HAP-1 (cell line): ENCODE results near the gene SHLD1.
"Not testable (repeated sequence)": the region's sequence is repeated elsewhere in the genome, so short reads cannot be mapped to it uniquely, and the experiment has no call there.

Experiments used
- DNase-seq, 2 experiments: peaks; one replicate each; pipeline ENCODE4 v3.0.0-alpha.2; 2016 to 2020; ENCODE audit warnings: low spot score in 2 of 2
- H3K27me3 ChIP-seq: fragments of 250-450 bp; sonication (Bioruptor Pico); 2 replicates; pipeline ENCODE4 v1.5.1; 2020; ENCODE audit warnings: low read depth, mild to moderate bottlenecking, moderate library complexity
- H3K36me3 ChIP-seq: fragments of 250-450 bp; sonication (Bioruptor Pico); replicated peaks from 2 replicates; pipeline ENCODE4 v1.5.1; 2020; ENCODE audit warnings: mild to moderate bottlenecking
- H3K4me1 ChIP-seq: fragments of 250-450 bp; sonication (Bioruptor Pico); 2 replicates; pipeline ENCODE4 v1.5.1; 2020; ENCODE audit warnings: mild to moderate bottlenecking
- H3K4me3 ChIP-seq: fragments of 250-450 bp; sonication (Bioruptor Pico); 2 replicates; pipeline ENCODE4 v1.5.1; 2020; ENCODE audit warnings: mild to moderate bottlenecking, moderate library complexity
- H3K9me3 ChIP-seq: fragments of 250-450 bp; sonication (Bioruptor Pico); 2 replicates; pipeline ENCODE4 v1.5.1; 2020; ENCODE audit warnings: mild to moderate bottlenecking, moderate library complexity
- in situ Hi-C: fragments of 300-500 bp; cut with MboI; formaldehyde crosslinking; loops from 3 replicates; pipeline ENCODE4 v1.14.3; 2020; ENCODE audit warnings: low sequenced_read_pairs, inconsistent platforms, mixed read lengths

Gene SHLD1

DNA sequence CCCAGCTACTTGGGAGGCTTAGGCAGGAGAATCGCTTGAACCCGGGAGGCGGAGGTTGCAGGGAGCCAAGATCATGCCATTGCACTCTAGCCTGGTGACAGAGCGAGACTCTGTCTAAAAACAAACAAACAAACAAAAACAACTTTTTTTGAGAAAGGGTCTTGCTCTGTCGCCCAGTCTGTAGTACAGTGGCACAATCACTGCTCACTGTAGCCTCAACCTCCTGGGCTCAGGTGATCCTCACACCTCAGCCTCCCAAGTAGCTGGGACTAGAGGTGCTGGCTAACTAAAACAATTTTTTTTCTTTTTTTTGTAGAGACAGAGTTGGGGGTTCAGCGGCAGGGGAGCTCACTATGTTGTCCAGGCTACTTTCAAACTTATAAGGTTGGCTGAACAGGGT is 28.8 kb upstream of the SHLD1 start:
- DNase-seq, in situ Hi-C loops, H3K36me3 ChIP-seq, H3K27me3 ChIP-seq, H3K4me1 ChIP-seq, H3K4me3 ChIP-seq, H3K9me3 ChIP-seq: not testable (repeated sequence)

DNA sequence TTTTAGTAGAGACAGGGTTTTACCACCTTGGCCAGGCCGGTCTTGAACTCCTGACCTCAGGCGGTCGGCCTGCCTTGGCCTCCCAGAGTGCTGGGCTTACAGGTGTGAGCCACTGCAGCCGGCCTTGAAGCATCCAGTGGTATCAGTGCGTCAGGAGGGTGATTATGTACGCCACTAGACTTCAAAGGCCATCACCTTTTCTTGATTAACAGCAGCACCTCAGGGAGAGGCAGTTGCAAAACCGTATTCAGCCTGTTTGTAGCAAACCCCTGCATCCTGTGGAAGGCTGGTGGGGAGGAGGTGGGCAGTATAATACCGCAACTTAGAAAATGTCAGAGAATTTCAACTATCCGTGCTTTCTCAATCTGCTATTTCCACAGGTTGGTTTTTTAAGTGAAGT is 27.3 kb upstream of the SHLD1 start:
- in situ Hi-C loops = no loop called here
- DNase-seq = no peak

DNA sequence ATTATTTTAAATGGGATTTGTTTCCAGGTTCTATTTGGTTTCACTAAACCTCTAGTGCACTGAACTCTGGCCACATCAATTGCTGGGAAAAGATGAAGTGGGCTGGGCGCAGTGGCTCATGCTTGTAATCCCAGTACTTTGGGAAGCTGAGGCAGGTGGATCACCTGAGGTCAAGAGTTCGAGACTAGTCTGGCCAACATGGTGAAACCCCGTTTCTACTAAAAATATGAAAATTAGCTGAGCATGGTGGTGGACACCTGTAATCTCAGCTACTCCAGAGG is 25.1 kb upstream of the SHLD1 start:
- H3K4me1 ChIP-seq, DNase-seq, H3K36me3 ChIP-seq, H3K4me3 ChIP-seq, H3K9me3 ChIP-seq, in situ Hi-C loops, H3K27me3 ChIP-seq: not testable (repeated sequence)

More for the DNA sequence above, 27.3 kb upstream of the SHLD1 start:
- Histone ChIP-seq H3K9me3 (no peaks in the 10 kb centered on the region), H3K36me3 (no peaks in the 10 kb centered on the region), H3K27me3 (peaks cover 4% of the 10 kb centered on the region), H3K4me3 (no peak overlapping the region), H3K4me1 (no peaks in the 10 kb centered on the region)

DNA sequence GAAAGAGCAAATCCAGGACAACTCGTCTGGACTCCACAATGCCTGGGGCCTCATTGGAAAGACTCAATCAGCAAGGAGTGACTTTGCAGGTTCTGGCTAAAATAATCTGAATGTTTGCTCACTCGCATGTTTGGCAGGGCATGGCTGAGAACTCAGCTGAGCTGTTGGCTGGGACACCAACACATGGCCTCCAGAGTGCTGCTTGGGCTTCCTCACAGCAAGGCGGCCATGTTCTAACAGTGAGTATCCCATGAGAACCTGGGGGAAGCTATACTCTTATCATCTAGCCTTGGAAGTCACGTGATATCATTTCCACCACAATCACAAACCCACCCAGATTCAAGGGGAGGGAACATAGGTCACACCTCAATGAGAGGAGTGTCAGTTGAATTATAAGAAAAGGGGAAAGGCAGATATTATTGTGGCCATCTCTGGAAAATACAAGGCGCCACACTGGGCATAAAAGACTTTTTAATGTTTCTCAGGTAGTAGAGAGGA is 23.1 kb upstream of the SHLD1 start:
- no peak for DNase-seq

DNA sequence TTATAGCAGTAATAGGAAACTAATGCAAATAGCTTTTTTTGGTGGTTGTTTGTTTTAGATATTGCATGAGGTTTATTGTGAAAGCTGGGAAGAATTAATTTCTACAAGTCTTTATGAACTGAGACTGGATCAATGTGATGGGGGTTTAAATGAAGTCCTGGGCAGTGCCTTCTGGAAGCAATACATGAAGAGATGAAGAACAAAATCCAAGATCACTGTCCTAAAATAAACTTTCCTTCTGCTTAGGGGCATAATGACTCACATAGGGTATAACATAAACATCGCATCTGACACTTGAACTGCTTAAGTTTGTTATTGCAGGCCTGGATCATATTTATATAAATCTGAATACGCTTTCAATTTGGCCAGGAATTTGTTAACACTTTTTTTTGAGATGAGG is 20.9 kb upstream of the SHLD1 start:
- Histone ChIP-seq H3K4me1 (peaks cover 3% of the 10 kb centered on the region; the same call in 1 of the 2 replicates), H3K36me3 (no peaks in the 10 kb centered on the region), H3K4me3 (no peak overlapping the region), H3K9me3 (no peaks in the 10 kb centered on the region), H3K27me3 (no peaks in the 10 kb centered on the region; the same call in 1 of the 2 replicates)
- in situ Hi-C loops = no loop called here
- DNase-seq = no peak

More for the DNA sequence above, 23.1 kb upstream of the SHLD1 start:
- no peaks in the 10 kb centered on the region for H3K4me1 ChIP-seq
- no peaks in the 10 kb centered on the region for H3K9me3 ChIP-seq
- in situ Hi-C loops = no loop called here
- H3K36me3 ChIP-seq = no peaks in the 10 kb centered on the region
- no peak overlapping the region for H3K4me3 ChIP-seq
- no peaks in the 10 kb centered on the region; the same call in 1 of the 2 replicates for H3K27me3 ChIP-seq

DNA sequence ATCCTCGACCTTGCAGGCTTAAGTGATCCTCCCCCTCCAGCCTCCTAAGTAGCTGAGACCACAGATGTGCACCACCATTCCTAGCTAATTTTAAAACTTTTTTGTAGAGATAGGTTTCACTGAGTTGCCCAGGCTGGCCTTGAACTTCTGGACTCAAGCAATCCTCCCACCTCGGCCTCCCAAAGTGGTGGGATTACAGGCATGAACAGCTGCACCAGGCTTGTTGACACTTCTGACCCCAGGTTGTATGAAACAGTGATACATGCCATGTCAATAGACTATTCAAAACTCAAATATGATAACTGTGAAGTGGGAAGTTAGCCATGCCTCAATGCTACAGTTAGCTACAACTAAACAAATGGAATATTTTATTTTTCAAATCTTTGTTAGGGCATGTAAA is 20.1 kb upstream of the SHLD1 start:
- Histone ChIP-seq H3K36me3 (no peaks in the 10 kb centered on the region), H3K27me3 (no peaks in the 10 kb centered on the region; the same call in 1 of the 2 replicates), H3K4me3 (no peak overlapping the region), H3K9me3 (no peaks in the 10 kb centered on the region), H3K4me1 (peaks cover 3% of the 10 kb centered on the region; the same call in 1 of the 2 replicates)
- no peak for DNase-seq
- in situ Hi-C loops = no loop called here

DNA sequence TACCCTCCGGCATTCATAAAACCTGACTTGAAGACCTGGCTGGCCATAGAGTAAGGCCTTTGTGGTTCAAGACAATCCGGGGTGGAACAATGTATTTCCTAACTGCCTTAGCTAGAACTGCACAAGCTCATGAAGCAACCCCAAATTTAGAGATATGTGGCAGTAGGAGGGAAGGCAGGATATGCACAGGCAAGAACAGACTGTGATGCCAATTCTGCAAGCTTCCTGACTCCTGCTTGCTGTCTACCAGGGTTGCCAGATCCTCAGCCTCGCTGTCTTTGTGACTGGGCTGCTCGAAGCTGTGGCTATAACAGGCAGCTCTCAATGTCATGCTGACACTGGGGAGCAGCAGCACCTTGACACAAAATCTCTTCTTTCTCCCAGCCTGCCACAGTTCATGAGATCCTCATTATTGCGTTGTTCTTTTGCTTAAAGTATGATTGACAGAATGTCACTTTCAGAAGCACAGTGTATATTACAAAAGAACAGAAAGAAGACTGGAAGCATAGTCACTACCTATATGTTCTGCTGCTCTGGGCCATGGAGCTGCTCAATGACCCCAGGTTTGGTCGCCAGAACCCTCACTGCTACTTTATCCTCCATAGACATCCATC is 18.3 kb upstream of the SHLD1 start:
- H3K27me3 ChIP-seq = no peaks in the 10 kb centered on the region; the same call in 1 of the 2 replicates
- no peaks in the 10 kb centered on the region for H3K9me3 ChIP-seq
- in situ Hi-C loops = no loop called here
- no peaks in the 10 kb centered on the region for H3K36me3 ChIP-seq
- H3K4me1 ChIP-seq = peaks cover 3% of the 10 kb centered on the region; the same call in 1 of the 2 replicates
- DNase-seq = no peak
- no peak overlapping the region for H3K4me3 ChIP-seq

DNA sequence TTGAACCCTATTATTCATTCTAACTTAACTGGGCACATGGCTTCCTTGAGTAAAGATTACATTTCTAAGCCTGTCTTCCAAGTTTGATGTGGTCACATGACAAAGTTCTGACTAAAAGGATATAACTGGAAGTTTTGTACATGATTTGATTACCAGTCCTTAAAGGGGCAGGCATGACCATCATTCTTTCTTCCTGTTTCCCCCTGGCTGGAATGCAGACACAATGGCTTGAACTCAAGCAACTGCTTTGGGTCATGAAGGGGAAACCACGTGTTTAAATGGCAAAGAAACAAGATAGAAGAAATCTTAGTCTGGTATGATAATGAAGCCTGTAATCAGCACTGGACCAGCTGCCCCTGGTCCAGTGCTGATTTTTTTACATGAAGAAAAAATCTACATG is 15.6 kb upstream of the SHLD1 start:
- no peak for DNase-seq
- no peak overlapping the region for H3K4me3 ChIP-seq
- no peaks in the 10 kb centered on the region for H3K27me3 ChIP-seq
- in situ Hi-C loops = no loop called here
- H3K9me3 ChIP-seq = no peaks in the 10 kb centered on the region
- peaks cover 3% of the 10 kb centered on the region; the same call in 1 of the 2 replicates for H3K4me1 ChIP-seq
- H3K36me3 ChIP-seq = no peaks in the 10 kb centered on the region

DNA sequence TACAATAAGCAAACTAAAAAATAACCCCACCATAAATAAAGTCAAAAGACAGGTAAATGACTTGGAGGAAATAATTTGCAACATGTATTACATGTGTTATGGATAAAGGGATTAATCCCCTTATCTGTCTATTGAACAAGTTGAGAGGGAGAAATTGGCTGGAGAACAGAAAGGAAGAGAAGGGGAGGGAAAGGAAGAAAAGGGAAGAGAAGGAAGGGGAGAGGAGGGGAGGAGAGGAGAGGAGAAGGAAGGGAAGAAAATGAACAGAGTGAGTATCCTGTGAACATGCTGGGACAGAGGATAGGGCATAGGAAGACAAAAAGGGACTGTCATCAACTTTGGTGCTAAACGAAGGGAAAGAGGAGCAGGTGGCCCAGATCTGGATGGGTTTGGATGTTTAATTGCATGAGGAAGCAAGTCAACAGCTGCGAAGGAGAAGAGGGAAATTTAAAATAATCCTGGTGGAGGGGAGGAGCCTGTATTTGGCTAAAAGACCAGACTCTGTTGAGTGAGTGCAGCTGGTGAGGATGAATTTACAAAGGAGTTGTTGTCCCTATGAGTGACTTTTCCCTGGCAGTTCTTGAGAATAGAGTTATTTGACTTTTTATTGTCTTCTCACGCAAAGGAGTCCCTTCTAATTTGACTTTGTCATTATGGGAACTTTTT is 14.2 kb upstream of the SHLD1 start:
- H3K9me3 ChIP-seq = no peaks in the 10 kb centered on the region
- DNase-seq = no peak
- no peak overlapping the region for H3K4me3 ChIP-seq
- H3K36me3 ChIP-seq = no peaks in the 10 kb centered on the region
- peaks cover 3% of the 10 kb centered on the region; the same call in 1 of the 2 replicates for H3K4me1 ChIP-seq
- in situ Hi-C loops = no loop called here
- H3K27me3 ChIP-seq = no peaks in the 10 kb centered on the region

DNA sequence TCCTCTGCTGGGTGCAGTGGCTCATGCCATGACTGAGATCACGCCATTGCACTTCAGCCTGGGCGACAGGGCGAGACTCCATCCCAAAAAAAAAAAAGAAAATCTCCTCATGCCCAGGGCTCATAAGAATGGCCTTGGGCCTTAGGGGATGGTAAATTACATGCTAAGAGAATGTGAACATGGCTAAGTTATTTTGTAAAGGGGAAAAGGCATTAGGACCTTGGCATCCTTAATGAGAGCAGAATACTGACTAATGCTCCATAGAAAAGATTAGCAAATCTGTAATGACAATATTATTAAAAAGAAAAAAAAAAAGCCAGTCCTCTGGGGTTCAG is 12.6 kb upstream of the SHLD1 start:
- in situ Hi-C loops = no loop called here
- Histone ChIP-seq H3K27me3 (no peaks in the 10 kb centered on the region), H3K9me3 (no peaks in the 10 kb centered on the region), H3K4me1 (peaks cover 3% of the 10 kb centered on the region; the same call in 1 of the 2 replicates), H3K36me3 (no peaks in the 10 kb centered on the region), H3K4me3 (no peak overlapping the region)
- DNase-seq = no peak

DNA sequence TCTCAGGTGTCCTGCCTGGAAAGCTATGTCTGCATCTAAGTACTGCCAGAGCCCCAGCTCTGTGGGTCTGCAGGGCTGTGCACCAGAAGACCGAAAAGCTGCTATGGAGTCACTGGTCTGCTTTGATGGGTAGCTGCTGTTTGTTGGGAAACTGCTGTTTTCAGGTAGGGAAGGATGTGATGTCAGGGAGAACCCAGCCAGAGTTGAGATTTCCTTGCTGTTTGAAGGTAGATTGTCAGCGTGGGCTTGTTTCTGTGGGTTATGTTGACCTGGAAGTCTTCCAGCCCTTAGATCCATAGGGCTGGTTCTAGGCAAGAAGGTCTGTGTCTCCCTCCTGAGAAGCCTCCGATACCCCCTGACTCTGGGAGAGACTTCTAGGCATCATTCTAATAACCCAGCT is 12.2 kb upstream of the SHLD1 start:
- in situ Hi-C loops = no loop called here
- H3K36me3 ChIP-seq = no peaks in the 10 kb centered on the region
- H3K9me3 ChIP-seq = no peaks in the 10 kb centered on the region
- DNase-seq = no peak
- H3K4me3 ChIP-seq = no peak overlapping the region
- H3K4me1 ChIP-seq = no peaks in the 10 kb centered on the region
- H3K27me3 ChIP-seq = no peaks in the 10 kb centered on the region

DNA sequence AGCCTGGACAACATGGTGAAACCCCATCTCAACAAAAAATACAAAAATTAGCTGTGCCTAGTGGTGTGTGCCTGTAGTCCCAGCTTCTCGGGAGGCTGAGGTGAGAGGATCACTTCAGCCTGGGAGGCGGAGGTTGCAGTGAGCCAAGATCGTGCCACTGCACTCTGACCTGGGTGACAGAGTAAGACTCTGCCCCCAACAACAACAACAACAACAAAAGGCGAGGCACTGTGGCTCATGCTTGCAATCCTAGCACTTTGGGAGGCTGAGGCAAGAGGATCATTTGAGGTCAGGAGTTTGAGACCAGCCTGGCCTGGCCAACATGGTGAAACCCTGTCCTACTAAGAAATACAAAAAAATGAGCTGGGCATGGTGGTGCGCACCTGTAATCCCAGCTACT is 9.6 kb upstream of the SHLD1 start:
- H3K27me3 ChIP-seq, H3K4me3 ChIP-seq, in situ Hi-C loops, DNase-seq, H3K4me1 ChIP-seq, H3K9me3 ChIP-seq, H3K36me3 ChIP-seq: not testable (repeated sequence)

DNA sequence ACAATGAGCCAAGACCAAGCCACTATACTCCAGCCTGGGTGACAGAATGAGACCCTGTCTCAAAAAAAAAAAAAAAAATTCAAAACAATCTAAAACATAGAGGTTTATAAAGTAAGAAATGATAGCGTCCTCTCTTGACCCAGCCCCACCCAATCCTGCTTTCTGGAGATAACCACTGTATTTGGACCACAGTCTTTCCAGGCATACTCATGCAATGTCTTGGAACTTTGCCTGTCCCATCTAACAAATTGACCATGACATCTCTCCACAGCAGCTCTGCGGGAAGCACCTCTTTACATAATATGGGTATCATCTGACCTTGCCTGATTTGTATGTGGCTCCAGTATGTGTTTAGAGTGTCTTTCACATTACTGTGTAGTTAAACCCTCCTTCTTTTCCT is 9.1 kb upstream of the SHLD1 start:
- no peaks in the 10 kb centered on the region for H3K4me1 ChIP-seq
- H3K27me3 ChIP-seq = no peaks in the 10 kb centered on the region
- no peaks in the 10 kb centered on the region for H3K9me3 ChIP-seq
- no peak for DNase-seq
- in situ Hi-C loops = no loop called here
- no peak overlapping the region for H3K4me3 ChIP-seq
- H3K36me3 ChIP-seq = no peaks in the 10 kb centered on the region

DNA sequence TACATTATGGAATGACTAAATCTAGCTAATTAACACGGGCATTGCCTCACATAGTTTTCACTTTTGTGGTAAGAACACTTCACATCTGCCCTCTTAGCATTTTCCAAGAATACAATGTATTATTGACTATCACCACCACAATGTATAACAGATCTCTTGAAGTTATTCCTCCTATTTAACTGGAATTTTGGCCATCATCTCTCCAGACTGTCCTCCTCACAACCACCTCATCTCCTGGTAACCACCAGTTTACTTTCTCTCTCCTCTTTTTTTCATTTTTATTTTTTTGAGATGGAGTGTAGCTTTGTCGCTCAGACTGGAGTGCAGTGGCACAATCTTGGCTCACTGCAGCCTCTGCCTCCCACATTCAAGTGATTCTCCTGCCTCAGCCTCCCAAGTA is 8.2 kb upstream of the SHLD1 start:
- Histone ChIP-seq H3K9me3 (no peaks in the 10 kb centered on the region), H3K27me3 (no peaks in the 10 kb centered on the region), H3K36me3 (no peaks in the 10 kb centered on the region), H3K4me3 (no peak overlapping the region), H3K4me1 (no peaks in the 10 kb centered on the region)
- DNase-seq = no peak
- in situ Hi-C loops = no loop called here
